Measurements from ENCODE around the gene NLGN4X. TPM values are rescaled to one million over a fixed set of nuclear protein-coding genes. Genes with fewer than 3 reads are reported as not detected.
A peak's percentile ranks its signal among the peaks of the same experiment; 100 is the strongest.

The NLGN4X gene
- total RNA-seq (ENCODE audit: low replicate concordance) = 18.1 and 51.5 TPM in 2 replicates
- long read RNA-seq, full-length matches to known transcripts = 4 of 17 reads
- long read RNA-seq, partial matches to known transcripts = 0 of 17 reads
- long read RNA-seq, other reads (novel, unspliced or antisense) = 13 of 17 reads

GRCh38 chrX:6228720-6229119 is at the start of gene NLGN4X:
Gene NLGN4X (minus strand): TSS chrX:6228867. CDS start chrX:6151466, 77,401 bp downstream.
- Mint-ChIP-seq H3K9me3 (no peaks in the 10 kb centered on the region), H3K27me3 (peaks cover 49% of the 10 kb centered on the region), H3K36me3 (no peaks in the 10 kb centered on the region), H3K27ac (no peak within 1 kb of the TSS), H3K4me1 (ENCODE audit: unreplicated experiment) (peaks cover 19% of the 10 kb centered on the region), H3K4me3 (peak within 1 kb of the TSS; percentile 96)
- no peak for DNase-seq (ENCODE audit: extremely low spot score, unreplicated experiment)
- TF ChIP-seq, protein P1, sequence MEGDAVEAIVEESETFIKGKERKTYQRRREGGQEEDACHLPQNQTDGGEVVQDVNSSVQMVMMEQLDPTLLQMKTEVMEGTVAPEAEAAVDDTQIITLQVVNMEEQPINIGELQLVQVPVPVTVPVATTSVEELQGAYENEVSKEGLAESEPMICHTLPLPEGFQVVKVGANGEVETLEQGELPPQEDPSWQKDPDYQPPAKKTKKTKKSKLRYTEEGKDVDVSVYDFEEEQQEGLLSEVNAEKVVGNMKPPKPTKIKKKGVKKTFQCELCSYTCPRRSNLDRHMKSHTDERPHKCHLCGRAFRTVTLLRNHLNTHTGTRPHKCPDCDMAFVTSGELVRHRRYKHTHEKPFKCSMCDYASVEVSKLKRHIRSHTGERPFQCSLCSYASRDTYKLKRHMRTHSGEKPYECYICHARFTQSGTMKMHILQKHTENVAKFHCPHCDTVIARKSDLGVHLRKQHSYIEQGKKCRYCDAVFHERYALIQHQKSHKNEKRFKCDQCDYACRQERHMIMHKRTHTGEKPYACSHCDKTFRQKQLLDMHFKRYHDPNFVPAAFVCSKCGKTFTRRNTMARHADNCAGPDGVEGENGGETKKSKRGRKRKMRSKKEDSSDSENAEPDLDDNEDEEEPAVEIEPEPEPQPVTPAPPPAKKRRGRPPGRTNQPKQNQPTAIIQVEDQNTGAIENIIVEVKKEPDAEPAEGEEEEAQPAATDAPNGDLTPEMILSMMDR (conservative IDR thresholded peaks at IDR 0.05) = no peak

- Mint-ChIP-seq H3K9me3 (no peaks in the 10 kb centered on the region), H3K4me3 (no peak overlapping the region), H3K4me1 (ENCODE audit: unreplicated experiment) (no peaks in the 10 kb centered on the region), H3K36me3 (no peaks in the 10 kb centered on the region), H3K27ac (no peak overlapping the region), H3K27me3 (no peaks in the 10 kb centered on the region)
- TF ChIP-seq, protein P1 (conservative IDR thresholded peaks at IDR 0.05) = no peak
- DNase-seq (ENCODE audit: extremely low spot score, unreplicated experiment) = no peak
These were observed 37.4 kb upstream of the NLGN4X start for GRCh38 chrX:6266041-6266440.

- H3K4me1 Mint-ChIP-seq (ENCODE audit: unreplicated experiment) = no peaks in the 10 kb centered on the region
- no peak overlapping the region for H3K4me3 Mint-ChIP-seq
- TF ChIP-seq, protein P1 (conservative IDR thresholded peaks at IDR 0.05) = no peak
- DNase-seq (ENCODE audit: extremely low spot score, unreplicated experiment) = no peak
- no peaks in the 10 kb centered on the region for H3K9me3 Mint-ChIP-seq
- no peaks in the 10 kb centered on the region for H3K36me3 Mint-ChIP-seq
- H3K27ac Mint-ChIP-seq = no peak overlapping the region
- no peaks in the 10 kb centered on the region for H3K27me3 Mint-ChIP-seq
These were observed 34.3 kb upstream of the NLGN4X start for GRCh38 chrX:6262959-6263358.

GRCh38 chrX:6257025-6257424 is 28.4 kb upstream of the NLGN4X start:
- Mint-ChIP-seq H3K27me3 (no peaks in the 10 kb centered on the region), H3K4me1 (ENCODE audit: unreplicated experiment) (no peaks in the 10 kb centered on the region), H3K4me3 (no peak overlapping the region), H3K9me3 (no peaks in the 10 kb centered on the region), H3K27ac (no peak overlapping the region), H3K36me3 (no peaks in the 10 kb centered on the region)
- TF ChIP-seq, protein P1 (conservative IDR thresholded peaks at IDR 0.05) = no peak
- DNase-seq (ENCODE audit: extremely low spot score, unreplicated experiment) = no peak

DNA sequence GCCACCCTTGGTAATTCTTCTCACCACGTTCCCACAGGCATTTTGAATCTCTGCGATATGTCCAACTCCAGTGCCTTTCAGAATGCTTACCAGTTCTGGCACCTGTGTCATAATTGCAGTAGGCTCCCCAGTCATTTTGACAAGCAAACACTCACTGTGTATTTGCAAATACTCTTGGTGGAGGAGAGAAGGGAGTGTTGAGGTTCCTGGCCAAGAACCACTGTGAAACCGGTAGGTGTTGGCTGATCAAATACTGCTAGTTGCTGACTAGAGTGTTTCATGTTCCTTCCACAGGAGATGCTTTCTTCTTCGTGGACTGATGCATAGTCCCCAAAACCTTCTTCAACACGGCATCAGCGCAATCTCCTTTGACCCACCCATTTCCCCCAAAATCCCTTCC is 16.0 kb upstream of the NLGN4X start:
- Mint-ChIP-seq H3K4me3 (no peak overlapping the region), H3K9me3 (no peaks in the 10 kb centered on the region), H3K27ac (no peak overlapping the region), H3K4me1 (ENCODE audit: unreplicated experiment) (no peaks in the 10 kb centered on the region), H3K27me3 (no peaks in the 10 kb centered on the region), H3K36me3 (no peaks in the 10 kb centered on the region)
- no peak for DNase-seq (ENCODE audit: extremely low spot score, unreplicated experiment)
- TF ChIP-seq, protein P1 (conservative IDR thresholded peaks at IDR 0.05) = no peak

- no peak for DNase-seq (ENCODE audit: extremely low spot score, unreplicated experiment)
- TF ChIP-seq, protein P1 (conservative IDR thresholded peaks at IDR 0.05) = no peak
- H3K4me1 Mint-ChIP-seq (ENCODE audit: unreplicated experiment) = no peaks in the 10 kb centered on the region
- no peak overlapping the region for H3K4me3 Mint-ChIP-seq
- no peaks in the 10 kb centered on the region for H3K9me3 Mint-ChIP-seq
- no peaks in the 10 kb centered on the region for H3K36me3 Mint-ChIP-seq
- H3K27me3 Mint-ChIP-seq = no peaks in the 10 kb centered on the region
- H3K27ac Mint-ChIP-seq = no peak overlapping the region
These were observed 9.9 kb upstream of the NLGN4X start for GRCh38 chrX:6238576-6238975.

Data from type B pancreatic cell (in vitro differentiated cells).